NB4 (cell line): ENCODE data around the gene UBE2J2.

Source experiments
- DNase-seq: peaks from one replicate; pipeline ENCODE4 v3.0.0; 2010; ENCODE audit warnings: low read depth
- H3K4me3 ChIP-seq: one replicate; pipeline ENCODE4 v1.5.1; 2011; ENCODE audit warnings: mild to moderate bottlenecking, low read depth, low read length, moderate library complexity
- MYC ChIP-seq: IDR thresholded peaks from 2 replicates; pipeline ENCODE4 v1.6.1; 2011; ENCODE audit warnings: low read depth, low read length
- POLR2A ChIP-seq: IDR thresholded peaks from 2 replicates; pipeline ENCODE4 v1.6.1; 2011; ENCODE audit warnings: mild to moderate bottlenecking; ENCODE audit not compliant: insufficient read length; ENCODE audit errors: extremely low read depth
- TF ChIP-seq, protein P1 (sequence below): IDR thresholded peaks from 2 replicates; pipeline ENCODE4 v1.6.1; 2011; ENCODE audit warnings: low read depth, low read length
- TF ChIP-seq, protein P2 (sequence below): IDR thresholded peaks from one replicate; pipeline ENCODE4 v1.5.1; 2012; ENCODE audit warnings: low read depth, low read length

UBE2J2 gene

GRCh38 chr1:1297802-1298424 is 24.3 kb upstream of the UBE2J2 start:
- H3K4me3 ChIP-seq = no peak overlapping the region
- no peak for DNase-seq
- TF ChIP-seq POLR2A (no peak), MYC (no peak)
- TF ChIP-seq, protein P1, sequence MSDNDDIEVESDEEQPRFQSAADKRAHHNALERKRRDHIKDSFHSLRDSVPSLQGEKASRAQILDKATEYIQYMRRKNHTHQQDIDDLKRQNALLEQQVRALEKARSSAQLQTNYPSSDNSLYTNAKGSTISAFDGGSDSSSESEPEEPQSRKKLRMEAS = no peak
- TF ChIP-seq, protein P2, sequence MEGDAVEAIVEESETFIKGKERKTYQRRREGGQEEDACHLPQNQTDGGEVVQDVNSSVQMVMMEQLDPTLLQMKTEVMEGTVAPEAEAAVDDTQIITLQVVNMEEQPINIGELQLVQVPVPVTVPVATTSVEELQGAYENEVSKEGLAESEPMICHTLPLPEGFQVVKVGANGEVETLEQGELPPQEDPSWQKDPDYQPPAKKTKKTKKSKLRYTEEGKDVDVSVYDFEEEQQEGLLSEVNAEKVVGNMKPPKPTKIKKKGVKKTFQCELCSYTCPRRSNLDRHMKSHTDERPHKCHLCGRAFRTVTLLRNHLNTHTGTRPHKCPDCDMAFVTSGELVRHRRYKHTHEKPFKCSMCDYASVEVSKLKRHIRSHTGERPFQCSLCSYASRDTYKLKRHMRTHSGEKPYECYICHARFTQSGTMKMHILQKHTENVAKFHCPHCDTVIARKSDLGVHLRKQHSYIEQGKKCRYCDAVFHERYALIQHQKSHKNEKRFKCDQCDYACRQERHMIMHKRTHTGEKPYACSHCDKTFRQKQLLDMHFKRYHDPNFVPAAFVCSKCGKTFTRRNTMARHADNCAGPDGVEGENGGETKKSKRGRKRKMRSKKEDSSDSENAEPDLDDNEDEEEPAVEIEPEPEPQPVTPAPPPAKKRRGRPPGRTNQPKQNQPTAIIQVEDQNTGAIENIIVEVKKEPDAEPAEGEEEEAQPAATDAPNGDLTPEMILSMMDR = no peak

GRCh38 chr1:1296070-1297061 is 22.7 kb upstream of the UBE2J2 start:
- DNase-seq = no peak
- no peak overlapping the region for H3K4me3 ChIP-seq
- no peak for TF ChIP-seq POLR2A

DNA sequence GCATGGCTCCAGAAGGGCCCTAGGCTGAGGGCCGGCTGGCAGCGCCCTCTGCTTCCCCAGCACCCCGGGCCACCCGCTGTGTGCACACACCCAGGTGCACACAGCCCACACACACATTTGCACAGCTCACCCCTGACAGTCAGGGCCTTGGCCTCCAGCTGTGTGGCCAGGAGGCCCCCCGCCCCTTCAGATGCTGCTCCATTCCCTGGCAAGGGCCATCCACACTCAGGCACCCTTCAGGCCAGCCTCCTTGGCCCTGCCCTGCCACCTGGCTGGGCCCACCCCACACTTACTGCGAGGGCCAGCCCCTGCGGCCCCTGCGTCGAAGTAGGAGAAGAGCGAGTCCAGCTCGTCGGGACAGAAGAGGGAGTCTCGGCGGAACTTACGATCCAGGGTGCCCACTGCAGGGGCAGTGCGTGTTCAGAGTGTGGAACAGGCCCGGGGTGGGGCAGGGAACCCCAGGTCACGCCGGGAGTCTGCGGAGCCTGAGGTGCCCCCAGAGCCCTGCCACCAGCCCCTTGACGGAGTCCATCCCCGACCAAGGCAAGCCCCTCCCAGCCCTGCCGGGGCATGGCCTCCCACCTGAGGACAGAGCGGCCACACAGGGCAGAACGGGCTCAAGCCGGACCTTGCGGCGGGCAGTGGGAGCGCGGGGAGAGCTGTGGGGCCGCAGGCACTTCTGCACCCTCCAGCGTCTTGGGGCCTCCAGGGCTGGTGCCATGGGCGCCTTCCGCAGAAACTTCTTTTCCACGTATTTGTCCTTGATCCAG is 21.7 kb upstream of the UBE2J2 start:
- no peak overlapping the region for H3K4me3 ChIP-seq
- DNase-seq = no peak
- TF ChIP-seq MYC (no peak), POLR2A (no peak)
- TF ChIP-seq, protein P2 = no peak
- TF ChIP-seq, protein P1 = no peak

DNA sequence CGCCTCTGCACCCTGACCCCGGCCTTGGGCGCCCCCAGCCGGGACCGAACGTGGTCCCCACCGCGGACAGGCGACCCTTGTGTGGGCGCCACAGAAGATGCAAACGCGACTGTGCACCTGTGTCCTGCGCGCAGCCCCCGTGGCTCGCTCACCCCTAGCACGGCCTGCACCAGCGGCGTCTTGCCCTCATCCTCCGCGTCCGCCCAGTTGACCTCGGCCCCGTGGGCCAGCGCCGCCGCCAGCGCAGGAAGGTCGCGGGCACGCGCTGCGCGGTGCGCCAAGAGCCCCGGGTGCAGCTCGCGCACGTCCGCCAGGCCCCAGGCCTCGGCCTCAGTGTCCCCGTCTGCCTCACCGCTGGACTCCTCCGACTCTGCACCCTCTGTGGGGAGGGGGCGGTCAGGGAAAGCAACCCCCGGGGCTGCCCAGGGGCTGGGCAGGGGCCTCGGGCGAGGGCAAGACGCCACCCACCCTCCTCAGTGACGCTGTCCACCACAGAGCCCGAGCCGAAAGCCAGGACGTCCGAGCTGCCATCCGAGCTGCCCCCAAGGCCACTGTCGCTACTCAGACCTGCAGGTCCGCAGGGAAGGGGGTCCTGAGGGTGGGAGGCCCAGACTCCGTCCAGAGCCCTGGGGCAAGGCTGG is 20.7 kb upstream of the UBE2J2 start:
- TF ChIP-seq, protein P2 = no peak
- no peak for TF ChIP-seq POLR2A
- H3K4me3 ChIP-seq = no peak overlapping the region

GRCh38 chr1:1293263-1294249 is 19.9 kb upstream of the UBE2J2 start:
- no peak overlapping the region for H3K4me3 ChIP-seq
- no peak for DNase-seq
- TF ChIP-seq, protein P1 = no peak
- no peak for TF ChIP-seq POLR2A
- TF ChIP-seq, protein P2 = no peak
- TF ChIP-seq MYC = no peak

More for the DNA sequence above, 20.7 kb upstream of the UBE2J2 start:
- no peak for DNase-seq
